GM18508 (cell line): ENCODE measurements around the gene ZNF205.

Experiments
- ATAC-seq: cut with Tn5 transposase; IDR thresholded peaks from one replicate; pipeline ENCODE4 v1.9.1; 2021; ENCODE audit warnings: moderate number of reproducible peaks; ENCODE audit not compliant: insufficient read depth, unreplicated experiment

ZNF205 gene

GRCh38 chr16:3145660-3146059, 33.3 kb downstream of the ZNF205 start:
- no peak for ATAC-seq

GRCh38 chr16:3147046-3147756, 34.8 kb downstream of the ZNF205 start:
- no peak for ATAC-seq

DNA sequence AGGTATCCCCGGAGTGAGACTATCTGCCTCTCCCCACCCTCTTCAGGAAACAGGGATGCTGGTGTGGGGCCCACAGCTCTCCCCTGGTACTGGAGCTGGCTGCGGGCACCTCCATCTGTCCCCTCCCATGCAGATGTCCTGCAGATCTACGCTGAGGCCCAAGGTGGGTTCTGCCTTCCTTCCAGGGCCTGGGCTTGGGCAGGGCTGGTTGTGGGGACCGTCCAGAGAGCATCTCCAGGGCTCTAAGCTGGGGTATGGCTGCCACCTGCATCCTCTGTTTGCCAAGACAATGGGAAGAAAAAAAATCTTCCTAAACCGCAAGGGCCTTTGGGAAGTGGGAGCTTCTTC, 35.3 kb downstream of the ZNF205 start:
- no peak for ATAC-seq

GRCh38 chr16:3148256-3149192, 36.1 kb downstream of the ZNF205 start:
- no peak for ATAC-seq

GRCh38 chr16:3149193-3149530, 36.8 kb downstream of the ZNF205 start:
- no peak for ATAC-seq

DNA sequence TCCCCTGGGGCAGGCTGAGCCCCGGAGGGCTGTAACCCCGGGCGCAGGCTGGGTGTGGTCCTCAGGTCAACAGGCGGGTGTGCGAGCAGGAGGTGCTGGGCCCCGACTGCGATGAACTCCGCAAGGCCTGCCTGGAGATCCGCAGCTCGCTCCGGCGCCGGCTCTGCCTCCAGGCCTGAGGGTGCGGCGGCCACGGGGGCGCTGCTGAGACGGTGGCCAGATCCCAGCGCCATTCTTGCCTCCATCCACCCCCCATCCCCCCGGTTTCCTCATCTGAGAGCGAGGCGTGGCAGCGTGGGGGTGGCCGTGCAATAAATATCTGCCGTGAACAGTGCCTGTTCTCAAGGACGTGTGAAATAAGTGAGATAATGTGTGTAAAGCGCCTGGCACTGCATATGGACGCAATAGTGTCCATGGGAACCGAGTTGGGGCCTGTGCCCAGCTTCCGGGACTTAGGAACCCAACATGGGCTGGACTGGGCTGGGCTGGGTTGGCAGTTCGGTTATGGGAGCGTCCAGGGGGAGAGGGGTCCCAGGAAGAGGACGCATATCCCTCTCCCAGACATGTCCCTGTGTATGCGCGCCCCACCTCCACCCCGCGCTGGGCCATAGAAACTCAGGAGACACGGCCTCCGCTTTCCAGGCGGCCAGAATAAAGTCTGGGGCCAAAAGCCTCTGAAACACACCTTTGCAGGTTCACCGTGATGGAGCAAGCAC, 37.4 kb downstream of the ZNF205 start:
- ATAC-seq = no peak

- ATAC-seq = peak; percentile 50
These were observed 38.2 kb downstream of the ZNF205 start for GRCh38 chr16:3150346-3151218.

GRCh38 chr16:3152027-3152276, 39.6 kb downstream of the ZNF205 start:
- ATAC-seq = no peak

DNA sequence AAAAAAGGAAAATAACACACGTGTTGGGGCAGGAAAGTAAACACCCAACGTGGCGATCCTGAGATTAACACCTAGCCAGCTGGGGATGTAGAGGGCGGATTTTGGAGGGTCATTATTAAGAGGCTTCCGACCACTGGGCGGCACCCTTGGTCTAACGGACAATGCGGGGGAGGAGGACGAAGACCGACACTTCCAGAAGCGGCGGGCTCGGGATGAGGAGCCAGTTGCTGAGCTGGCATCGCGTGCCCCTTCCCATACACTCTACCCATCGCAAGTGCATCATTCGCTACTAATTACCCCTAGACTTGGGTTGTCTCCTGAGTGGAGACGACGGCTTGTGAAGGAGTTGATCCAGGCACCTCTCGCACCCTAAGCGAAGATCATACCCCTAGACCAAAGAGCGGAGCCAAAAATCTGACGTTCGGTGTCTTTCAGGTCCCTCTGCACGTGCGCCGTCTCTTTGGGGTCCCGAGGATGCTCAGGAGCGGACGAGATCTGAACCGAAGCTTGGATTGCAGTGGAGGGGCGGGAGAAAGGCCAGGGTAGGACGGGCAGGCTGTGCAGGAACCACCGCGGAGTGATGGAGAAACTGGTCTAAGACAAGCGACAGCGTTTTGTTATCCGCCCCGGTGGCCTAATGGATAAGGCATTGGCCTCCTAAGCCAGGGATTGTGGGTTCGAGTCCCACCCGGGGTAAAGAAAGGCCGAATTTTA, 40.0 kb downstream of the ZNF205 start:
- no peak for ATAC-seq

DNA sequence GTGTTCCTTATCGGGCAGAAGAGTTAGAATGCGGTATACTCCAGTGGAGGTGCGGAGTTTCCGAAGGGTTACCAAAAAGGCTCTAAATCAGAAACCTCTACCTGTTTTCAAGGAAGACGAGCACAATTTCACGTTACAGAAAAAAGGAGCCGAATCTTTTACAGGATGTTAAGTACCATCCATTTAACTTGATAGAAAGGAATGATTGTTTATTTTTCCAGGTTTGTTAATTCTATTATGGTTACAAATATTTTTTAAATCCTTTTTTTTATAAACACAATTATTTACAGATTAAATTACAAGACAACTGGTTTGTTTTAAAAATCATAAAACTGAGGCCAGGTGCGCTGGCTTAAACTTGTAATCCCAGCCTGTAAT, 40.6 kb downstream of the ZNF205 start:
- no peak for ATAC-seq

DNA sequence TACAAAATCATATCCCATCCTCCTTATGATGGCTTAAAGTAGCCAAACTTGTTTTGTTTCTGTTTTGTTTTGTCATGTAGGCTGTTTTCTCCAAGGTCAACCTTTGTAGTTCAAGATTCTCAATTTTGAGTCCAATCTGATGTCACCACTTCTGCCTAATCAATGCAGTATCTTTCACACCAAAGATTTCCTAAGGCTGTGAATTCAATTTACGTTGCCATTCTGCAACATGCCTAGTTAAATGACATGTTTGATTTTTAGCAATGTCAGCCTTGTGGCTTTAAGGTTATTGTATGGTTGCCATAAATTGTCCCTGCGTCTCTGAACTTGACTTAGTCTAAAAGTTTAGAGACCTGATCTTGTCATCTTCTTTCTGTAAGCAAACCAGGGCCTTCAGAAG, 42.8 kb downstream of the ZNF205 start:
- no peak for ATAC-seq

DNA sequence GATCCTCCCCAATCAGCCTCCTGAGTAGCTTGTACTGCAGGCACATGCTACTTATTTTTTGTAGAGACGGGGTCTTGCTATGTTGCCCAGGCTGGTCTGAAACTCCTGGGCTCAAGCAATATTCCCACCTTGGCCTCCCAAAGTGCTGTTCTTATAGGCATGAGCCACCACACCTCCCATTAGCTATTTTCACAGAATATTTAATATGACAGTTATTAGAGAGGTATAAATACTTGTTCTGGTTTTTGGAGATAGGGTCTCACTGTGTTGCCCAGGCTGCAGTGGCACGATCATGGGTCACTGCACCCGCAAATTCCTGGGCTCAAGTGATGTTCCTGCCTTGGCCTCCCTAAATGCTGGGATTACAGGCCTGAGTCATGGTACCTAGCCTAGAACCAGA, 43.6 kb downstream of the ZNF205 start:
- ATAC-seq = no peak

GRCh38 chr16:3157229-3158025, 45.0 kb downstream of the ZNF205 start:
- no peak for ATAC-seq

- ATAC-seq = no peak
These were observed 45.7 kb downstream of the ZNF205 start for GRCh38 chr16:3158026-3158509.

DNA sequence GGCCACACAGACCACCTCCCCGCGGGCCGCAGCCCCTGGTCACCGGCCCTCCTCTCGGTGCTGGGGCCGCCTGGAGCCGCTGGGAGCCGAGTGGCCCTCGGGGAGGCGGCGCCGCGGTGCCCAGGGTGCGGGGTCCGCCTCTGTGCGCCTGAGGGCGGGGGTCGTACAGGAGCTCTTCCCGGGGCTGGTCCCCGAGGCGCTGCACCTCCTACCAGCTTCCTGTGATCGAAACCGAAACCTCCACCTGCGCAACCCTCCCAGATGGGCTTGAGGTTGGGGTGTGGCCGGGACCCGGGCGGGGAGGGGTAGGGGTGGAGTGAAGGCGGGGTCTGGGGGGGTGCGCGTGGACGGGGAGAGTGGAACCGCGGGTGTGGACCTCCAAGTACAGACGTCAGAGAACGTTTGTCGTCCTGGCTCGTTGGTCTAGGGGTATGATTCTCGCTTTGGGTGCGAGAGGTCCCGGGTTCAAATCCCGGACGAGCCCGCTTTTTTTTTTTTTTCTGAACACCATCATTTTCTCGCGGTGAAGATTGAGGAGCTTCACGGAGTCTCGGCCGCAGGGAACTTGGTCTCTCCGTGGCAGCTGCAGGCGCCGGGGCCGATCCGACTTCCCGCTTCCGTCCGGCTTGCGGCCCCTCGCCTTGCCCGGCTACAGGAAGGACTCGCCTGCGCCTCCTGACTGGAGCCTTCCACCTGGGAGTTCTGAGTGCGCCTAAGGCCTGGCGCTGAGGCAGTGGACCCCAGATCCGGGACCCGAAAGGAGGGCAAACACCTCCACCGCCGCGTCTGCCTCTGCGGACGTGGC, 46.3 kb downstream of the ZNF205 start:
- ATAC-seq = no peak

GRCh38 chr16:3161235-3162018, 49.0 kb downstream of the ZNF205 start:
- ATAC-seq = no peak
